GM12878 (cell line): ENCODE data around the gene ABCA2. TPM values are rescaled to one million over a fixed set of nuclear protein-coding genes. Genes with fewer than 3 reads are reported as not detected.

Source experiments
- ATAC-seq: fragments of 200-7000 bp; cut with Tn5 transposase; 3 replicates; pipeline ENCODE4 v1.9.1; 2020; ENCODE audit warnings: mild to moderate bottlenecking, moderate library complexity
- BruUV-seq: library from RNA; stranded (reverse); fragments of 400-500 nt; replicated peaks from 2 replicates; lab custom pipeline; 2021; lab: Mats Ljungman, UMichigan
- CTCF ChIA-PET: fragments of 300-600 bp; sonication (Branson Sonifier 250); formaldehyde crosslinking; extraction: SDS; loops from one replicate; lab custom pipeline; 2021; ENCODE audit warnings: inconsistent platforms; lab: Yijun Ruan, JAX
- POLR2A ChIA-PET: fragments of 350-600 bp; formaldehyde crosslinking; extraction: SDS; loops from one replicate; lab custom pipeline; 2021; ENCODE audit warnings: inconsistent platforms; lab: Charles Lee
- RAD21 ChIA-PET: fragments of 300-600 bp; sonication (Branson Sonifier 250); formaldehyde crosslinking; loops from one replicate; lab custom pipeline; 2023; ENCODE audit warnings: antibody characterized with exemption; ENCODE audit not compliant: unreplicated experiment; lab: Charles Lee
- SMC1A ChIA-PET: fragments of 300-600 bp; sonication (Branson Sonifier 250); formaldehyde crosslinking; loops from one replicate; lab custom pipeline; 2023; ENCODE audit not compliant: unreplicated experiment, uncharacterized antibody; lab: Charles Lee
- DNase-seq: peaks from one replicate; pipeline ENCODE4 v3.0.0-alpha.2; 2011; ENCODE audit warnings: low read depth, low spot score
- FAIRE-seq: peaks from 3 replicates; lab custom pipeline; 2011; peaks lifted over from hg19 to GRCh38; lab: Jason Lieb, UNC
- H2AFZ ChIP-seq: 2 replicates; pipeline ENCODE4 v1.6.0; 2011; ENCODE audit warnings: low read depth, low read length, control low read depth; ENCODE audit not compliant: control insufficient read depth
- H3K27ac ChIP-seq: 2 replicates; pipeline ENCODE4 v1.5.1; 2011; ENCODE audit warnings: control low read depth; ENCODE audit not compliant: control insufficient read depth, insufficient read depth
- H3K27me3 ChIP-seq, 2 experiments: replicated peaks in 1 of 2; 2 replicates each; pipeline versions ENCODE4 v1.6.0 to v1.6.1; 2011; ENCODE audit warnings: low read length in 1 of 2; ENCODE audit not compliant: control insufficient read depth in 2 of 2, insufficient read depth in 2 of 2
- H3K36me3 ChIP-seq, 2 experiments: 2 replicates each; pipeline ENCODE4 v1.5.1; 2011; ENCODE audit warnings: low read length in 1 of 2; ENCODE audit not compliant: control insufficient read depth in 2 of 2, insufficient read depth in 2 of 2
- H3K4me1 ChIP-seq: 2 replicates; pipeline ENCODE4 v1.6.1; 2011; ENCODE audit warnings: mild to moderate bottlenecking, low read length, moderate library complexity, mixed read lengths; ENCODE audit not compliant: control insufficient read depth, insufficient read depth
- H3K4me2 ChIP-seq: 2 replicates; pipeline ENCODE4 v1.6.0; 2011; ENCODE audit warnings: control low read depth; ENCODE audit not compliant: control insufficient read depth, insufficient read depth
- H3K4me3 ChIP-seq: fragments of 200-600 bp; sonication (generic); 2 replicates; pipeline ENCODE4 v1.5.1; 2016
- H3K79me2 ChIP-seq: 2 replicates; pipeline ENCODE4 v1.6.0; 2011; ENCODE audit warnings: low read length; ENCODE audit not compliant: control insufficient read depth, insufficient read depth
- H3K9ac ChIP-seq: 2 replicates; pipeline ENCODE4 v1.8.0; 2011; ENCODE audit warnings: low read length, control low read depth, mixed read lengths; ENCODE audit not compliant: control insufficient read depth, insufficient read depth
- H3K9me3 ChIP-seq: replicated peaks from 3 replicates; pipeline ENCODE4 v1.5.1; 2011; ENCODE audit warnings: mild to moderate bottlenecking, low read length; ENCODE audit not compliant: control insufficient read depth, insufficient read depth
- H4K20me1 ChIP-seq: 2 replicates; pipeline ENCODE4 v1.6.0; 2011; ENCODE audit not compliant: control insufficient read depth, insufficient read depth
- CBFB ChIP-seq: IDR thresholded peaks from 2 replicates; pipeline ENCODE4 v1.6.1; 2016; ENCODE audit warnings: antibody characterized with exemption, low read depth
- CEBPB ChIP-seq, 2 experiments: fragments of 150-350 bp in 1 of 2; IDR thresholded peaks; 2 replicates each; pipeline ENCODE4 v1.6.1; 2012 to 2014; ENCODE audit warnings: low read depth in 2 of 2, low read length in 2 of 2, borderline replicate concordance in 1 of 2, inconsistent platforms in 1 of 2
- NFXL1 ChIP-seq: fragments of 450-650 bp; IDR thresholded peaks from 2 replicates; pipeline ENCODE4 v1.6.1; 2017; ENCODE audit warnings: antibody characterized with exemption, mild to moderate bottlenecking, borderline replicate concordance
- NR2C1 ChIP-seq: fragments of 450-650 bp; IDR thresholded peaks from 2 replicates; pipeline ENCODE4 v1.6.1; 2017; ENCODE audit warnings: antibody characterized with exemption, mild to moderate bottlenecking, moderate library complexity
- NR2F1 ChIP-seq: fragments of 450-650 bp; conservative IDR thresholded peaks from 2 replicates; pipeline ENCODE4 v1.6.1; 2017; ENCODE audit warnings: mild to moderate bottlenecking
- ZBED1 ChIP-seq: IDR thresholded peaks from 2 replicates; pipeline ENCODE4 v1.6.1; 2016; ENCODE audit warnings: borderline replicate concordance
- ZNF24 ChIP-seq: fragments of 450-650 bp; IDR thresholded peaks from 2 replicates; pipeline ENCODE4 v1.6.1; 2017; ENCODE audit warnings: antibody characterized with exemption, mild to moderate bottlenecking
- WGBS: methylation state at CpG from one replicate; pipeline ENCODE4 v1.1.6; 2016; ENCODE audit warnings: low lambda C conversion rate; ENCODE audit not compliant: insufficient replicate concordance, insufficient coverage; ENCODE audit errors: missing lambda C conversion rate; 5-methylcytosine and 5-hydroxymethylcytosine counted together
- in situ Hi-C: fragments of 300-500 bp; cut with MboI; formaldehyde crosslinking; loops from 9 replicates; pipeline ENCODE4 v1.14.3; 2018; ENCODE audit warnings: mixed read lengths
- intact Hi-C: fragments of 100-400 bp; cut with micrococcal nuclease; formaldehyde crosslinking; loops from one replicate; pipeline ENCODE4 v1.14.2; 2022; ENCODE audit not compliant: unreplicated experiment
- polyA plus RNA-seq, 11 experiments: library from polyadenylated mRNA; depleted of rRNA in 4 of 11; unstranded in 6 of 11; stranded (reverse) in 5 of 11; fragments of >200 nt; fragmentation: Nextera tagmentation in 4 of 11; fragmentation: Illumina TruSeq in 1 of 11; extraction: Ambion mirVana in 4 of 11; extraction: Trizol in 1 of 11; gene quantifications; 1 replicate in 1 of 11; 2 replicates in 10 of 11; pipeline versions ENCODE4 v1.2.1 to v1.2.3, GENCODE V29; 2011 to 2016; ENCODE audit warnings: inconsistent platforms in 2 of 11, missing spikeins in 2 of 11, low read depth in 1 of 11
- total RNA-seq, 4 experiments: library from RNA; depleted of rRNA in 3 of 4; stranded (reverse); fragments of >200 nt in 3 of 4; fragmentation: Illumina TruSeq in 1 of 4; extraction: Trizol in 1 of 4; gene quantifications; 2 replicates each; pipeline versions ENCODE4 v1.2.1 to v1.2.3, GENCODE V29; 2013 to 2021
- TF ChIP-seq, protein P1 (sequence below): fragments of 450-650 bp; formaldehyde crosslinking; IDR thresholded peaks from 2 replicates; pipeline ENCODE4 v1.4.0; 2022; ENCODE audit warnings: mild to moderate bottlenecking, moderate library complexity

ABCA2 gene
- total and polyA plus RNA-seq, 10 of the 15 experiments (the other 5 are each of a cell fraction or from before 2014, with no cell fraction given) = 0.13 to 2.6 (median 0.71) TPM; not detected in 2

GRCh38 chr9:137023157-137023556, 4.9 kb downstream of the ABCA2 start:
- POLR2A ChIA-PET = interaction anchor here (0.6 kb wide), 1 partner anchor 465 kb away, joined by 4 read pairs; no protein-coding TSS in a partner anchor
- CTCF ChIA-PET = no interaction called here
- Histone ChIP-seq H3K27ac (no peak overlapping the region), H3K79me2 (no peaks in the 10 kb centered on the region), H3K27me3 (peaks cover 0 to 2% of the 10 kb centered on the region in 2 experiments; a peak in 2 of 4 replicates)
- in situ Hi-C loops = no loop called here
- no TSS peak for BruUV-seq
- TF ChIP-seq NR2F1 (peak; percentile 84), CEBPB (IDR thresholded peaks at IDR 0.05; ENCODE audit: borderline replicate concordance in 1 of 2, low read depth in 2 of 2, low read length in 2 of 2) (no peak), NR2C1 (peak; percentile 45)
- TF ChIP-seq, all 136 proteins: peak for 2
- FAIRE-seq (no peak), ATAC-seq (no peak), DNase-seq (no peak)
- Histone ChIP-seq H3K9ac (no peak overlapping the region), H3K4me1 (no peaks in the 10 kb centered on the region), H3K36me3 (no peaks in the 10 kb centered on the region), H2AFZ (no peak overlapping the region), H3K4me2 (no peak overlapping the region), H4K20me1 (no peaks in the 10 kb centered on the region), H3K9me3 (no peaks in the 10 kb centered on the region), H3K4me3 (no peak overlapping the region)
- intact Hi-C loops = no loop called here
- 73% methylated on average over 7 of the region's 7 CpGs for WGBS
- SMC1A ChIA-PET = no interaction called here
- RAD21 ChIA-PET = no interaction called here

- ChIA-PET SMC1A (no interaction called here), RAD21 (no interaction called here), POLR2A (no interaction called here), CTCF (no interaction called here)
- Histone ChIP-seq H3K4me1 (no peaks in the 10 kb centered on the region), H3K27ac (no peak overlapping the region), H3K9ac (no peak overlapping the region), H3K9me3 (no peaks in the 10 kb centered on the region), H3K27me3 (peaks cover 0 to 2% of the 10 kb centered on the region in 2 experiments; a peak in 2 of 4 replicates), H3K36me3 (no peaks in the 10 kb centered on the region), H4K20me1 (no peaks in the 10 kb centered on the region), H3K79me2 (no peaks in the 10 kb centered on the region), H2AFZ (no peak overlapping the region), H3K4me3 (no peak overlapping the region), H3K4me2 (no peak overlapping the region)
- in situ Hi-C loops = no loop called here
- WGBS = 90% methylated on average over 17 of the region's 23 CpGs
- FAIRE-seq = no peak
- TF ChIP-seq NFXL1 (no peak), ZNF24 (no peak), ZBED1 (no peak), CBFB (no peak)
- TF ChIP-seq, protein P1, sequence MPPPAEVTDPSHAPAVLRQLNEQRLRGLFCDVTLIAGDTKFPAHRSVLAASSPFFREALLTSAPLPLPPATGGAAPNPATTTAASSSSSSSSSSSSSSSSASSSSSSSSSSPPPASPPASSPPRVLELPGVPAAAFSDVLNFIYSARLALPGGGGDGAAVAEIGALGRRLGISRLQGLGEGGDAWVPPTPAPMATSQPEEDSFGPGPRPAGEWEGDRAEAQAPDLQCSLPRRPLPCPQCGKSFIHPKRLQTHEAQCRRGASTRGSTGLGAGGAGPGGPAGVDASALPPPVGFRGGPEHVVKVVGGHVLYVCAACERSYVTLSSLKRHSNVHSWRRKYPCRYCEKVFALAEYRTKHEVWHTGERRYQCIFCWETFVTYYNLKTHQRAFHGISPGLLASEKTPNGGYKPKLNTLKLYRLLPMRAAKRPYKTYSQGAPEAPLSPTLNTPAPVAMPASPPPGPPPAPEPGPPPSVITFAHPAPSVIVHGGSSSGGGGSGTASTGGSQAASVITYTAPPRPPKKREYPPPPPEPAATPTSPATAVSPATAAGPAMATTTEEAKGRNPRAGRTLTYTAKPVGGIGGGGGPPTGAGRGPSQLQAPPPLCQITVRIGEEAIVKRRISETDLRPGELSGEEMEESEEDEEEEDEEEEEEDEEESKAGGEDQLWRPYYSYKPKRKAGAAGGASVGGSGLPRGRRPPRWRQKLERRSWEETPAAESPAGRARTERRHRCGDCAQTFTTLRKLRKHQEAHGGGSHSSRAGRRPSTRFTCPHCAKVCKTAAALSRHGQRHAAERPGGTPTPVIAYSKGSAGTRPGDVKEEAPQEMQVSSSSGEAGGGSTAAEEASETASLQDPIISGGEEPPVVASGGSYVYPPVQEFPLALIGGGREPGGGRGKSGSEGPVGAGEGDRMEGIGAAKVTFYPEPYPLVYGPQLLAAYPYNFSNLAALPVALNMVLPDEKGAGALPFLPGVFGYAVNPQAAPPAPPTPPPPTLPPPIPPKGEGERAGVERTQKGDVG (CRISPR knock-in tag) = no peak
- BruUV-seq = no TSS peak
- DNase-seq = no peak
- ATAC-seq = no peak
- intact Hi-C loops = no loop called here
Observed at GRCh38 chr9:137022662-137023008, 5.4 kb downstream of the ABCA2 start.
